ENCODE data around the gene CFTR.
"Not testable (repeated sequence)": the region's sequence is repeated elsewhere in the genome, so short reads cannot be mapped to it uniquely, and the experiment has no call there.

Gene CFTR

DNA sequence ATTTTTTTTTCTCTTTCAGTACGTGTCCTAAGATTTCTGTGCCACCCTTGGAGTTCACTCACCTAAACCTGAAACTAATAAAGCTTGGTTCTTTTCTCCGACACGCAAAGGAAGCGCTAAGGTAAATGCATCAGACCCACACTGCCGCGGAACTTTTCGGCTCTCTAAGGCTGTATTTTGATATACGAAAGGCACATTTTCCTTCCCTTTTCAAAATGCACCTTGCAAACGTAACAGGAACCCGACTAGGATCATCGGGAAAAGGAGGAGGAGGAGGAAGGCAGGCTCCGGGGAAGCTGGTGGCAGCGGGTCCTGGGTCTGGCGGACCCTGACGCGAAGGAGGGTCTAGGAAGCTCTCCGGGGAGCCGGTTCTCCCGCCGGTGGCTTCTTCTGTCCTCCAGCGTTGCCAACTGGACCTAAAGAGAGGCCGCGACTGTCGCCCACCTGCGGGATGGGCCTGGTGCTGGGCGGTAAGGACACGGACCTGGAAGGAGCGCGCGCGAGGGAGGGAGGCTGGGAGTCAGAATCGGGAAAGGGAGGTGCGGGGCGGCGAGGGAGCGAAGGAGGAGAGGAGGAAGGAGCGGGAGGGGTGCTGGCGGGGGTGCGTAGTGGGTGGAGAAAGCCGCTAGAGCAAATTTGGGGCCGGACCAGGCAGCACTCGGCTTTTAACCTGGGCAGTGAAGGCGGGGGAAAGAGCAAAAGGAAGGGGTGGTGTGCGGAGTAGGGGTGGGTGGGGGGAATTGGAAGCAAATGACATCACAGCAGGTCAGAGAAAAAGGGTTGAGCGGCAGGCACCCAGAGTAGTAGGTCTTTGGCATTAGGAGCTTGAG is at the start of gene CFTR:
Gene CFTR (plus strand): TSS at position 801 of the 830 bp plus-strand sequence. CDS start 70 bp downstream, outside the sequence.
- DNase-seq = no peak

DNA sequence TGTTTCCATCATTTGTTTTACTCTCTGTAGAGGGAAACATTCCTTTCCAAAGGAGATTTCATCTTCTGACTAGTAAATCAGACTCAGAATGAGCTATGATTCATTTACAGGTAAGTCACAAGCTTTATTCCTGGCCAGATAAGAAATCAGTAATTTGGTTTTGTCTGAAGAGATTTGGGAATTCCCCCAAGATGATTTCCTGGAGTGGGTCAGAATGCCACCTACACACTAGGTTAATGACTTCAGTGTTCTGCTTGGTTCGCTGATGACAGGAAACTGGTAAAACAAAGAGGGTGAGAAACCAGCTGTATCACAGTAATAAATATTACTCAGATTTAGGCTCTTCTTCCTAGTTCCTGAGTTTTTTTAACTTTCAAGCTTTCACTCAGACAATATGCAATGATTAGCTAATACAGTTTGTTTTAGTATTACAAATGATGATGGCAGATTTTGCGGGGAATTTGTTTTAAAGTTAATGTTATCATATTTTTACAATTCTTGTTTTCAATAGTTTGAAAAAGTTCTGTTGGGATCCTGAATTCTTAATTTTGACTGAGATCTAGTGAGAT is 44.3 kb upstream of the CFTR start:
- no peak for DNase-seq

DNA sequence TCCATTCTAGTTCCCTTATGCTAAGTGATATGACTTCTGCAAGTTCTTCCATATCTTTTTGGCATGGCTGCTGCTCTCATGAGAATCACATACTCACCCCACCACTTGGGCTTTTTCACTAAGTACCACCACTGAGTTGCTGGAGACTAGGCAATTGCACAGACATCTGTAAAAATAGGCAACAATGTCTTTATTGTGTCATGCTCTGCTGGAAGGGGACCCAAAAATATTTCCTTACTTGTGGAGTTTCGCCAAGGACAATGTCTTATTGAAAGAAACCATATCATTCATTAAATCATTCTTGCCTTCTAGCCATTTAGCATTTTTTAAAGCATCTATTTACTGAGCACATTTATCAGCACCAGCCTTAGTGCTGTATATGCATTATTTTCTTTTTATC is 35.2 kb upstream of the CFTR start:
- no peak for DNase-seq

DNA sequence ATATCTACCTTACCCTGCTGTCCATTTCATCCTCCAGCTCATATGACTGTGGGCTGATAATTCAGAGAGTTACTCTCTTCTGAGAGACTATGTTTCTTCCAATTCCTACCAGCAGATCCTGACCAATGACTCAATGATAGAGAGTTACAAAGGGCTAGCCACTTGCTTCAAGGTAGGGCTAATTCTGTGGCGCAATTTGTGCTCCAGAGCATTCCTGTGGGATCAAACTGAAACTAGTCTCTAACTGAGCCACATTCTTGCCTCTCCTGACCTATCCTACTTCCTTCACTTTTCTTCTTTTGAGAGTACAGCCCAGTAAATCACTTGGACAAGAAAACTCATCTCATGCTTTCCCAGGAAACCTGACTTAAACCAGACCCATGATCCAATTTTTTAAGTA is 34.6 kb upstream of the CFTR start:
- DNase-seq = no peak

DNA sequence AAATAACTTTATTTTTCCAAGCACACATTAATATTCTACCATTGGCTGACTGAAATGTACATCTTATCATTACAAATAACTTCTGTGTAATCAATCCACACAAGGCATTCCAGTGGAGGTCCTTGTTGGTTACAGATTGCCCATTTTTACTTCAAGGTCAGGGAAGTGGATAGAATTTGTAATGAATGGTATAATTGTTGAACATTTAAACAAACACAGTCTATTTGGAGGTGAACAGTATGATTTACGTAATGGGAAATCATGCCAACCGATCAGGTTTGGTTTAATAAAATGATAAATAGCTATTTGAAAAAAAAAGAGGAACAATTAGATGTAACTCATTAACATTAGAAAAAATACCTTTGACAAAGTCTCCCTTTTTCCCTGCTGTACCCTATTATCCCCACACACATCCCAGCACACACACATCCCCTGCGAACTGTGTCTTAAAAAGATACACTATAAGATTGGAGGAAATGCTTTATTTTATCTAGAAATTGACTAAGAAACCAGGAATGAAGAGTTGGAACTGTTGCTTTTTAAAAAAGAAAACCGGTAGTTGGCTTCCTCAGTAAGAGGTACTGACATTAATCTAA is 33.5 kb upstream of the CFTR start:
- DNase-seq = no peak

- DNase-seq = no peak
Observed at GRCh38 chr7:117448655-117449054, 31.2 kb upstream of the CFTR start.

DNA sequence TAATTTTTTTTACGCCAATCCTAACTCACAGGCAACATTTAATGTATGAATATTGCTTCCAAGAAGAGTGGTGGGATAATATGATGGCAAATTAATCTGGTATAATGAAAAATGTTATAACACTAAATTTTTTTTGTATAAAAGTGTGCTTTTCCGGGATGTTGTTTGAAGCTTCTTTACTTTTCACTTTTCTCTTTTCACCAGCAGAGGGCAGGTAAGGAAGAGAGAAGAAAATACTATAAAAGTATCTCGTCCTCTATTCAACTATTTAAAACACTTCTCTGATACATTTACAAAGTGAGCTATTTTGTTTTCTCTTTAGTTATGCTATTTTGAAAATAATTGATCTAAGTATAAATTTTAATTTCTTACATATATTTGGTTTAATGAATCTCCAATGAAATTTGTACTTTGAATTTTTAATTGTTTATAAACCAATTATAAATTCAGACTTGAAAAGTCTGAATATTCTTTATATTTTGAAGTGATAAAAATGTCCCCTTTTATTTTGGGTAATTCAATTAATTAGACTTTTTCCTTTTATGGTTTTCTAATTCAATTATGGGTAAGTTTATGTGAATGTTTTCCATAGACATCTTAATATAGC is 20.7 kb upstream of the CFTR start:
- no peak for DNase-seq

DNA sequence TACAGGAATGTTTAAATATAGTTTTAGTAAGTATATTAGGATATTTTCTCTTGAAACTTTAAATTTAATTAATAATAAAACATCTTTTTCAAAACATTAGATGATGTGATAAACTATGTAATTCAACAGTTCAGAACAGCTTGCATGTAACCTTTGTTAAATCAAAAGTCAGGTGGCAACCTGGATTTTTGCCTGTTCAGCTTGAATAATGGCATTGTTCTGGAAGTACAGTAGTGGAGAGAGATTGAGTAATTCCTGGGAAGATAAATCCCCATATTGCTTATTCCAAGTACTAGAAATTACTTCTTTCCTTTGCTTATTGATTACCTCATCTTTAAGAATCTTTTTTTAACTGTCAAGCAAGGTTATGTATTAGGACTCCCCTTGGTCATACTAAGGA is 20.1 kb upstream of the CFTR start:
- no peak for DNase-seq

DNA sequence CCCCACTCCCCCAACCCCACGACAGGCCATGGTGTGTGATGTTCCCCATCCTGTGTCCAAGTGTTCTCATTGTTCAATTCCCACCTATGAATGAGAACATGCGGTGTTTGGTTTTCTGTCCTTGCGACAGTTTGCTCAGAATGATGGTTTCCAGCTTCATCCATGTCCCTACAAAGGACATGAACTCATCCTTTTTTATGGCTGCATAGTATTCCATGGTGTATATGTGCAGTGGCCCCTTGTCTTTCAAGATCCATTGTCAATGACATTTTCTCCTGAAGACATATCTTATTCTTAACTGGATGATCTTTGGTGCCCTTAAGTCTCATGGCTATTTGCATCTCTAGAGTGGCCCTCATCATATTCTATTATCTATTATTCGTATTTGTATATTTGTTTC is 19.0 kb upstream of the CFTR start:
- not testable (repeated sequence) for DNase-seq

GRCh38 chr7:117468174-117468573 is 11.7 kb upstream of the CFTR start:
- DNase-seq = no peak

DNA sequence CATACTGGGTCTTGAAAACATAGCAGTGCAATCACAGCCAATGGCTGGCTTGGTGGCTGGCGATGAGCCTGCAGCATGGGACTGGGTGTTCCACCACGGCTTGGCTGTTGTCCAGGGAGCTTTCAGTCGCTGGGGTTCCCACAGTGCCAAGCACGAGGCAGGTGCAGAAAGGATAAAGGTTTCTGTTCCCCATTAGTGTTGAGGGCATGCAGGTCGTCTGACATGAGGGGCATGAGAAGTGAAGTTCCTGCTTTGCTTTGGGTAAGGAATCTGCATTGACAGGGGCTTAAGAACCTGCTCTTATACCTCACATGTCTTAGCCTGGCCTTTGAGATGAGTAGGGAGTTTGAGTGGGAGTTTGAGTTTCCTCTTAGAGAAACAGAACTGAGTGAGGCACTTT is 9.0 kb upstream of the CFTR start:
- no peak for DNase-seq

GRCh38 chr7:117472335-117472734 is 7.5 kb upstream of the CFTR start:
- DNase-seq = no peak

GRCh38 chr7:117476557-117477215 is 3.1 kb upstream of the CFTR start:
- DNase-seq = no peak

- no peak for DNase-seq
Observed at GRCh38 chr7:117478836-117479224, 995 bp upstream of the CFTR start.

DNA sequence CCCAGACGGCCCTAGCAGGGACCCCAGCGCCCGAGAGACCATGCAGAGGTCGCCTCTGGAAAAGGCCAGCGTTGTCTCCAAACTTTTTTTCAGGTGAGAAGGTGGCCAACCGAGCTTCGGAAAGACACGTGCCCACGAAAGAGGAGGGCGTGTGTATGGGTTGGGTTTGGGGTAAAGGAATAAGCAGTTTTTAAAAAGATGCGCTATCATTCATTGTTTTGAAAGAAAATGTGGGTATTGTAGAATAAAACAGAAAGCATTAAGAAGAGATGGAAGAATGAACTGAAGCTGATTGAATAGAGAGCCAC is 184 bp downstream of the CFTR start:
- DNase-seq = no peak

DNA sequence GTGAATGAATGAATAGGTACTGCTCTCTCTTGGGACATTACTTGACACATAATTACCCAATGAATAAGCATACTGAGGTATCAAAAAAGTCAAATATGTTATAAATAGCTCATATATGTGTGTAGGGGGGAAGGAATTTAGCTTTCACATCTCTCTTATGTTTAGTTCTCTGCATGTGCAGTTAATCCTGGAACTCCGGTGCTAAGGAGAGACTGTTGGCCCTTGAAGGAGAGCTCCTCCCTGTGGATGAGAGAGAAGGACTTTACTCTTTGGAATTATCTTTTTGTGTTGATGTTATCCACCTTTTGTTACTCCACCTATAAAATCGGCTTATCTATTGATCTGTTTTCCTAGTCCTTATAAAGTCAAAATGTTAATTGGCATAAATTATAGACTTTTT is 1.2 kb downstream of the CFTR start:
- DNase-seq = no peak

DNA sequence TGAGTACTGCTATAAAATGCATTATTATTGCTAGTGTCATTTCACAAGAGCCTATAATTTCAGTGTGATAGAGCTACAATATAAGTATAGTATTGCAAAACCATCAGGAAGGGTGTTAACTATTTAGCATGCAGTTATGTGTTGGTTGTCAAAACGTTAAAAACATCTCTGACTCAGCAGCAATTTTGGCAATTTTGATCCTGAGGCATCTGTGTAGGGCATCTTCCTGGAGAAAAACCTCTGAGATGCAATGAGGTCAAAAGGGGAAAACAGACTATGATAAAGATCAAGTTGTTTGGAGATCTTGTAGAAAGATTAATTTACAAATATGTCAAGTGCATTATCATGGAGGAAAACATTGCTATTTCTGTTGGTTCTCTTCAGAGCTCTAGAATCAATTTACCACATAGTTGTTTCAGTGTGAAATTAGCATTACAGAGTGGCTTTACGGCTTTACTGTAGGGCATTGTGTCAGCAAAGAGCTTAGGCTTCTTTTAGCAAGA is 5.3 kb downstream of the CFTR start:
- DNase-seq = no peak

DNA sequence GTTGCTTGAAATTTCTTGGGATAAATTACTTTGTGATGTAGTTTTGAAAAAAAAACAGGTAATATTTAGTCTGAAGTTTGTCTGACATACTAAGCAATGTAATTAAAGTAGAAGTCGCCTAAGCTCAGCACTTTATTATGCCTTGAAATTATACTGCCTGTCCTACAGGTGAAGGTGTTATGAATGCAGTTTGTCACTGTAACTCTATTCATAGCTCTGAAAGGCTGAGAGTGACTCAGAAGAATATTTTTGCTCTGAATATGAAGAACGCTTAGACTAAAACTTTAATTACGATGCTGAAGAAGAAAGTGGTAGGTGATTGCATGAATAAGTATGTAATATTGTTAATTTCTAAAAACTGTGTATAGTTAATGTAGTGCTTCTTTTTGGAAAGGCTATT is 9.2 kb downstream of the CFTR start:
- no peak for DNase-seq

GRCh38 chr7:117489430-117489829 is 9.6 kb downstream of the CFTR start:
- DNase-seq = no peak

DNA sequence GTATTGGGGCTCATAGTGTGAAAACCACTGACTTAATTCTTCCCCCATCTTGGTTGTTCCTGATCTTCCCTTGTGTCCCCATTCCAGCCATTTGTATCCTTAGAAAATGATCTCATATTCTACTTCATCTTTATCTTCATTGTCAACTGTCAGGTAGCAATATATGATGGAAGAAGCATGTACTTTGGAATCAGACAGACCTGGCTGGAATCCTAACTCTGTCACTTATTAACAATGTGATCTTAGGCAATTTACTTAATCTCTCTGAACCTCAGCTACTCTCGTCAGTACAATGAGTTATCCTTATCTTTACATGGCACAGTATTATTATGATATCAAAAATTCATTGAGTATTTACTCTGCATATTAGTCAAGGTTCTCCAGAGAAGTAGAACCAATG is 10.1 kb downstream of the CFTR start:
- DNase-seq = no peak

DNA sequence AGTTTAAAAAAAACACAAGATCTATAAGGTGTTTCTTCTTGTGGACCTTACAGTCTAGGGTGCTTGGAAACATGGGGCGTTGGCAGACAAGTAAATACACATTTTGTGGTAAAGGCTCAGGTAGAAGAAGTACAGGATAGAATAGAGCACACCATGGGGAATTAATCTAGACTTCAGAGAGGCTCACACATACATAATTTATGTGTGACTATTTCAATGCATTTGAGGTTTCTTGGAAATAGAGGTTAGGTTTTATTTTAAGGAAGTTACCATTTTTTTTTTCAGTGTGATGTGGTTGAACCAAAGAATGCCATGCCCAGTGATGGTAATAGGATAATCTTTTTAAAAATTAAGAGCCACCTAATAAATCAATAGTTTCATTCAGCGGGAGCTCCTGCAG is 12.8 kb downstream of the CFTR start:
- no peak for DNase-seq

DNA sequence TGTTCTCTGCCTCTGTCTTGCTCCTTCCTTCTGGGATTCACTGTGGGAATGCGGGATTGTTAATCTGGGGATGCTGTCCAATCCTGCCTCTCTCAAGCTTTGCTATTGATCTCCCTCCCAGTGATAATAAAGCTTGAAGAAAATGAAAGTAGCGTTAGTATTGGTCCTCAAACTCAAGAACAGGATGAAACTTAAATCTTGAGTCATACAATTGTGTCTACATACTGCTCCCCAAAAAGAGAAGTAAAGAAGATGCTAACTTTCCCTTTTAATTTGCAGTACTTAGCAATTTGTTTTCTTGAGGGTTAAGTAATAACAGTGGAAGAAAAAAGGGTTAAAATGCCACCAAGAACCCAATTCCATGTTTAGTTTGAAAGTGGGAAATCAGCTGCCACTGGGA is 13.6 kb downstream of the CFTR start:
- DNase-seq = no peak

DNA sequence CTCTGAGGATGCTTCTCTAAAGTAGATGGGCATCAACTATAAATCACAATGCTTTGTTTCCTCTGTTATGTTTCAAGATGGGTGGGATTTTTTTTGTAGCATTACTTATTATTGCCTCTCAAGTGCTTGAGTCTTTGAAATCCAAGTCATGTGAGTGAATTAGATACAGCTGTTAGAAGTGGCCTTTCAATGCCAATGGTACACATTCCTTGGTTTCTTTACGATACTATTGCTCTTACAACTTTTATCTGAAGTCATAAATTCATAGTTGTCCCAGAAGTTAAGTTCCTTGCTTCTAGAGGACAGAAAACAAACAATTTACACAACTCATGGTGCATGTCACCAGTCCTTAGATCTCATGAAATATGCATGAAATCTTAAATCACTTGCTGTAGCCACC is 15.5 kb downstream of the CFTR start:
- DNase-seq = no peak

DNA sequence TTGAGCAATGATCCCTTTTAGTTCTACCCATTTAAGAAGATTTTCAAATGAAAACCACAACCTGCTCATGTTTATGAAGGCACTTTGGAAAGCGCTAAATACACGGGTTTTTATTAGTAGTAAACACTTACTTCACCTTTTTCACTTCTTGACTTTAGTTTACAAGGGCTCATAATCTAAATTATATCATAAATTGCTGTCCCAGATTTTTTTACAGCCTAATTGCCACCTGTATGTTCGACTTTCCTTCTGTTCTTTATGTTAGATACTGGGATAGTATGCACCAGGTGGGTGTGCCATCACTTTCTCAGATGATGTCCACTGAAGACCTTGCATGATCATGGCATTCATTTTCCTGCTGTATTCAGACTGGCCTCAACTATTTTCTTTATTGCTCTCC is 22.5 kb downstream of the CFTR start:
- DNase-seq = no peak
